HepG2 (cell line): ENCODE data around the gene MRPL48. TPM values are rescaled to one million over a fixed set of nuclear protein-coding genes. Genes with fewer than 3 reads are reported as not detected.

Experiments used
- ATF7-NPFF ChIP-seq: sonication (generic); formaldehyde crosslinking; IDR thresholded peaks from 2 replicates; pipeline ENCODE4 v1.8.1; 2023; ENCODE audit warnings: mild to moderate bottlenecking, low read depth, missing genetic modification reagents, moderate library complexity
- HOXA3 ChIP-seq: sonication (generic); formaldehyde crosslinking; IDR thresholded peaks from 2 replicates; pipeline ENCODE4 v1.5.0; 2020; ENCODE audit warnings: missing genetic modification reagents
- NCOA1 ChIP-seq: sonication (generic); formaldehyde crosslinking; IDR thresholded peaks from 2 replicates; pipeline ENCODE4 v1.9.0; 2021; ENCODE audit warnings: missing genetic modification reagents
- NR2C2 ChIP-seq: sonication (generic); formaldehyde crosslinking; IDR thresholded peaks from 2 replicates; pipeline ENCODE4 v1.4.0; 2020; ENCODE audit warnings: missing genetic modification reagents, mild to moderate bottlenecking, moderate library complexity, borderline replicate concordance
- SIN3B ChIP-seq: fragments of 150-350 bp; IDR thresholded peaks from 2 replicates; pipeline ENCODE4 v1.6.1; 2014; ENCODE audit warnings: low read length
- SIX4 ChIP-seq: sonication (generic); formaldehyde crosslinking; IDR thresholded peaks from 2 replicates; pipeline ENCODE4 v1.4.0; 2020; ENCODE audit warnings: missing genetic modification reagents
- SUZ12 ChIP-seq: fragments of 150-350 bp; IDR thresholded peaks from 2 replicates; pipeline ENCODE4 v1.6.1; 2014; ENCODE audit warnings: low read depth, low read length
- ZHX1 ChIP-seq: sonication (generic); formaldehyde crosslinking; IDR thresholded peaks from 2 replicates; pipeline ENCODE4 v1.8.1; 2022; ENCODE audit warnings: low read depth, mild to moderate bottlenecking, missing genetic modification reagents
- ZMYM3 ChIP-seq: sonication (generic); formaldehyde crosslinking; IDR thresholded peaks from 2 replicates; pipeline ENCODE4 v1.5.1; 2020; ENCODE audit warnings: mild to moderate bottlenecking, missing genetic modification reagents
- ZNF318 ChIP-seq: sonication (generic); formaldehyde crosslinking; IDR thresholded peaks from 2 replicates; pipeline ENCODE4 v1.4.0; 2020; ENCODE audit warnings: mild to moderate bottlenecking, missing genetic modification reagents
- ZNF414 ChIP-seq: sonication (generic); formaldehyde crosslinking; IDR thresholded peaks from 2 replicates; pipeline ENCODE4 v1.5.0; 2020; ENCODE audit warnings: missing genetic modification reagents
- ZNF431 ChIP-seq: sonication (generic); formaldehyde crosslinking; IDR thresholded peaks from 2 replicates; pipeline ENCODE4 v1.9.0; 2022; ENCODE audit warnings: missing genetic modification reagents, low read depth, mild to moderate bottlenecking, borderline replicate concordance
- polyA plus RNA-seq, 8 experiments: library from polyadenylated mRNA; depleted of rRNA in 3 of 8; stranded (reverse) in 7 of 8; unstranded in 1 of 8; fragments of >200 nt; fragmentation: Illumina TruSeq in 4 of 8; extraction: Trizol in 4 of 8; gene quantifications; 2 replicates each; pipeline versions ENCODE4 v1.2.1 to v1.2.3, GENCODE V29; 2011 to 2016; ENCODE audit warnings: low read depth in 4 of 8, missing spikeins in 1 of 8, mixed read lengths in 1 of 8; ENCODE audit not compliant: insufficient read depth in 1 of 8
- total RNA-seq, 5 experiments: library from RNA; depleted of rRNA; stranded (reverse); fragments of >200 nt; fragmentation: Illumina TruSeq; extraction: Trizol; gene quantifications; 2 replicates each; pipeline ENCODE4 v1.2.3, GENCODE V29; 2016; ENCODE audit warnings: low read depth in 1 of 5
- TF ChIP-seq, protein P1 (sequence below), 2 experiments: fragments of 450-650 bp in 1 of 2; sonication (generic) in 1 of 2; formaldehyde crosslinking; IDR thresholded peaks; 2 replicates each; pipeline versions ENCODE4 v1.5.0 to v1.8.0; 2020 to 2022; ENCODE audit warnings: mild to moderate bottlenecking in 1 of 2, missing genetic modification reagents in 1 of 2

MRPL48 gene
- total and polyA plus RNA-seq, 2 of the 13 experiments (the other 11 are each of a cell fraction or from before 2014, with no cell fraction given) = 61.2 to 67.9 TPM

DNA sequence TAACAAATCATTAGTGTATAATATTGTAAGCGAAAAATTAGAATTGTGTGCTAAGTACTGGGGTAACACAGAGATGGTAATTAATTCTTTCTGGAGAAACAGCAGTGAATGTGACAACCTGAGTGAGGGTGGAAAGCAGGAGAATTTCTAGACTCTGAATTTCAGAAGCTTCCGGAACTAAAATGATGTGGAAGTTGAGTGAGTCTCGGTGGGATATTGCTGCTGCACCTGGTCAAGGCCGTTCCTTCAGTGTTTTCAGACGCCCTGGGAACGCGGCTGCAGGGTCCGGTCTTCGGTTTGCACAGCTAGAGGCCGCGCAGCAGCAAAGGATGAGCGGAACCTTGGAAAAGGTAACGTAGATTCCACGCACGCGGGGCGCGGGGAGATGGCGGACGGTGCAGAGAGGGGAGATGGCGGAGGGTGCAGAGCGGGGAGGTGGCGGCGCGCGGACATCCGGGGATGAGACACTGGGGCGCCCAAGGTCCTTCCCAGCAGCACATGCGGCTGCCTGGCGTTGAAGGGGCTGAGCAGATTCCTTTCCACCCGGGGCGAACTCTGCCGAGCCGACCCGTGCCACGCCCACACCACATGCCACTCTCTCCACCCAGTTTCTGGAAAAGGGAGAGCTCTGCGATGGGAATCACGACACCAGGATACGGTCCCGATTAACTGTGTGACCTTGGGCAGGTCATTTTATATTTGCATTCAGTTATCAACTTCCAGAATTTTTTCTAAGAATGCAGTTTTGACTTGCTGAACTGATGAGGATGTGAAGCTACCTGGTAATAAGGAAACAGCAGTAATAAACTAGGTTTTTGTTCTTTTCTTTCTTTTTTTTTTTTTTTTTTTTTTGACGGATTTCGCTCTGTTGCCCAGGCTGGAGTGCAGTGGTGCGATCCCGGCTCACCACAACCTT is at the start of gene MRPL48 (continued):
- TF ChIP-seq ZMYM3 (peak; percentile 86; the same call in 1 of the 2 replicates), SIX4 (CRISPR knock-in tag) (no peak; the same call in none of the 2 replicates), ATF7-NPFF (peak; percentile 91; the same call in 1 of the 2 replicates), NR2C2 (peak; percentile 92), ZNF414 (peak; percentile 82; the same call in 1 of the 2 replicates), ZNF318 (0 out of 2 replicates have a peak, but pooled peaks have one; percentile 68), SIN3B (peak; percentile 74), SUZ12 (peak; percentile 22; the same call in 1 of the 2 replicates), NCOA1 (CRISPR knock-in tag) (peak; percentile 90; the same call in 1 of the 2 replicates), ZHX1 (CRISPR knock-in tag) (peak; percentile 64; the same call in 1 of the 2 replicates), HOXA3 (CRISPR knock-in tag) (peak; percentile 87), ZNF431 (peak; percentile 93)
- TF ChIP-seq, protein P1, sequence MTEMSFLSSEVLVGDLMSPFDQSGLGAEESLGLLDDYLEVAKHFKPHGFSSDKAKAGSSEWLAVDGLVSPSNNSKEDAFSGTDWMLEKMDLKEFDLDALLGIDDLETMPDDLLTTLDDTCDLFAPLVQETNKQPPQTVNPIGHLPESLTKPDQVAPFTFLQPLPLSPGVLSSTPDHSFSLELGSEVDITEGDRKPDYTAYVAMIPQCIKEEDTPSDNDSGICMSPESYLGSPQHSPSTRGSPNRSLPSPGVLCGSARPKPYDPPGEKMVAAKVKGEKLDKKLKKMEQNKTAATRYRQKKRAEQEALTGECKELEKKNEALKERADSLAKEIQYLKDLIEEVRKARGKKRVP (CRISPR knock-in tag; IDR thresholded peaks at IDR 0.05) = peak in 1 of 2 experiments; percentile 76; a peak in 2 of 4 replicates
